Measurements from ENCODE around the gene TM4SF5. TPM values are rescaled to one million over a fixed set of nuclear protein-coding genes. Genes with fewer than 3 reads are reported as not detected.
A peak's percentile ranks its signal among the peaks of the same experiment; 100 is the strongest.

The TM4SF5 gene
- polyA plus RNA-seq, 3 donors, result not detected

- Histone ChIP-seq H3K36me3 (replicated peaks in 1 of 2; ENCODE audit: control insufficient read depth in 1 of 2, insufficient read depth in 2 of 2, low read length in 2 of 2) (peaks cover 16 to 20% of the 10 kb centered on the region in 2 donors), H3K79me2 (ENCODE audit: insufficient read depth, low read length) (peaks cover 15% of the 10 kb centered on the region), H3K4me2 (replicated peaks; ENCODE audit: extremely low read depth, low read length, poor library complexity, severe bottlenecking) (peak overlapping the region; percentile 92), H3K4me1 (ENCODE audit: control insufficient read depth in 1 of 2, insufficient read depth in 2 of 2, low read length in 2 of 2) (peaks cover 21 to 27% of the 10 kb centered on the region in 2 donors), H3K9ac (ENCODE audit: insufficient read depth, low read length, poor library complexity, severe bottlenecking) (no peak overlapping the region), H4K20me1 (ENCODE audit: insufficient read depth, low read length) (no peaks in the 10 kb centered on the region), H3K27me3 (ENCODE audit: control insufficient read depth in 2 of 2, insufficient read depth in 2 of 2, low read length in 2 of 2) (peaks cover 0 to 9% of the 10 kb centered on the region in 2 donors), H3K9me3 (replicated peaks in 1 of 2; ENCODE audit: control insufficient read depth in 1 of 2, insufficient read depth in 1 of 2, low read length in 2 of 2) (no peaks in the 10 kb centered on the region), H3K4me3 (replicated peaks in 1 of 3; ENCODE audit: low read depth in 2 of 3, low read length in 3 of 3) (no peak overlapping the region), H2AFZ (ENCODE audit: insufficient read depth, low read depth, low read length, poor library complexity, severe bottlenecking) (peak overlapping the region; percentile 55), H3K27ac (ENCODE audit: low read depth in 1 of 2, low read length in 2 of 2) (no peak overlapping the region)
- peak overlapping the region in 5 of 7 donors; percentile 69 to 97 (median 89) for H3K27ac Mint-ChIP-seq
- H3K9me3 Mint-ChIP-seq, result peaks cover 0 to 3% (median 0%) of the 10 kb centered on the region in 7 donors
- no peak for DNase-seq
- H3K4me3 Mint-ChIP-seq, result no peak overlapping the region
- no peak for TF ChIP-seq CTCF (IDR thresholded peaks at IDR 0.05)
- no CpG with 5 or more reads among the region's 1 CpG for WGBS (ENCODE audit: insufficient coverage)
- H3K27me3 Mint-ChIP-seq (ENCODE audit: low read depth in 3 of 3), result peaks cover 10 to 23% (median 22%) of the 10 kb centered on the region in 3 donors
- peaks cover 15 to 22% of the 10 kb centered on the region in 2 donors for H3K36me3 Mint-ChIP-seq
- H3K4me1 Mint-ChIP-seq, result peaks cover 23% of the 10 kb centered on the region
- intact Hi-C loops (cut with micrococcal nuclease), result loop anchor here (5.0 to 10.0 kb wide), 4 partner anchors 42 to 83 kb away; partner anchors contain the start of genes ARRB2 (in 1 of the 2) and MED11 (in 1 of the 2)
Measured at GRCh38 chr17:4795168-4795567, 23.5 kb downstream of the TM4SF5 start.

- intact Hi-C loops (cut with micrococcal nuclease), result loop anchor here (2.0 to 10.0 kb wide), 5 partner anchors 41 to 92 kb away; partner anchors contain the start of genes ARRB2 (in 1 of the 2) and MED11 (in 1 of the 2)
- H3K4me3 ChIP-seq (replicated peaks in 1 of 3; ENCODE audit: low read depth in 2 of 3, low read length in 3 of 3), result peak overlapping the region; percentile 55 to 96 (median 93)
- peaks cover 21 to 25% of the 10 kb centered on the region in 2 donors for H3K36me3 Mint-ChIP-seq
- peak overlapping the region; percentile 85 for H2AFZ ChIP-seq (ENCODE audit: insufficient read depth, low read depth, low read length, poor library complexity, severe bottlenecking)
- H3K9me3 Mint-ChIP-seq, result peaks cover 0 to 3% (median 0%) of the 10 kb centered on the region in 7 donors
- peaks cover 0 to 5% of the 10 kb centered on the region in 2 donors for H3K27me3 ChIP-seq (ENCODE audit: control insufficient read depth in 2 of 2, insufficient read depth in 2 of 2, low read length in 2 of 2)
- peak overlapping the region; percentile 63 to 89 for H3K27ac ChIP-seq (ENCODE audit: low read depth in 1 of 2, low read length in 2 of 2)
- WGBS (ENCODE audit: insufficient coverage), result 0% methylated on average over 1 of the region's 7 CpGs
- peak overlapping the region; percentile 98 for H3K4me3 Mint-ChIP-seq
- H3K36me3 ChIP-seq (replicated peaks in 1 of 2; ENCODE audit: control insufficient read depth in 1 of 2, insufficient read depth in 2 of 2, low read length in 2 of 2), result peaks cover 16 to 20% of the 10 kb centered on the region in 2 donors
- H3K27ac Mint-ChIP-seq, result peak overlapping the region; percentile 89 to 97 (median 96)
- H3K9me3 ChIP-seq (replicated peaks in 1 of 2; ENCODE audit: control insufficient read depth in 1 of 2, insufficient read depth in 1 of 2, low read length in 2 of 2), result no peaks in the 10 kb centered on the region
- DNase-seq, result no peak
- H3K79me2 ChIP-seq (ENCODE audit: insufficient read depth, low read length), result peaks cover 15% of the 10 kb centered on the region
- peak overlapping the region; percentile 92 for H3K4me2 ChIP-seq (replicated peaks; ENCODE audit: extremely low read depth, low read length, poor library complexity, severe bottlenecking)
- peaks cover 10 to 20% (median 18%) of the 10 kb centered on the region in 3 donors for H3K27me3 Mint-ChIP-seq (ENCODE audit: low read depth in 3 of 3)
- TF ChIP-seq CTCF (IDR thresholded peaks at IDR 0.05), result no peak
- H3K4me1 Mint-ChIP-seq, result peaks cover 16% of the 10 kb centered on the region
- H4K20me1 ChIP-seq (ENCODE audit: insufficient read depth, low read length), result no peaks in the 10 kb centered on the region
- H3K9ac ChIP-seq (ENCODE audit: insufficient read depth, low read length, poor library complexity, severe bottlenecking), result peak overlapping the region; percentile 75
- peaks cover 15 to 17% of the 10 kb centered on the region in 2 donors for H3K4me1 ChIP-seq (ENCODE audit: control insufficient read depth in 1 of 2, insufficient read depth in 2 of 2, low read length in 2 of 2)
Measured at GRCh38 chr17:4796552-4796920, 24.9 kb downstream of the TM4SF5 start.
